ENCODE measurements around the gene ANKRD55.
"Not testable (repeated sequence)": the region's sequence is repeated elsewhere in the genome, so short reads cannot be mapped to it uniquely, and the experiment has no call there.

Gene ANKRD55

GRCh38 chr5:56233230-56233629 lies at the start of gene ANKRD55:
Gene ANKRD55, minus strand, starts transcription at chr5:56233330. Its CDS starts 417 bp downstream, at chr5:56232913.
- peak; percentile 80 for DNase-seq

GRCh38 chr5:56282216-56282615 lies 49.1 kb upstream of the ANKRD55 start:
- no peak for DNase-seq

GRCh38 chr5:56281489-56282165 lies 48.5 kb upstream of the ANKRD55 start:
- no peak for DNase-seq

- DNase-seq: no peak
These were observed 46.8 kb upstream of the ANKRD55 start for GRCh38 chr5:56279979-56280378.

GRCh38 chr5:56279291-56279690 lies 46.2 kb upstream of the ANKRD55 start:
- no peak for DNase-seq

- no peak for DNase-seq
These were observed 45.2 kb upstream of the ANKRD55 start for GRCh38 chr5:56278335-56278753.

- no peak for DNase-seq
These were observed 44.4 kb upstream of the ANKRD55 start for GRCh38 chr5:56277573-56277972.

- DNase-seq: no peak
These were observed 40.3 kb upstream of the ANKRD55 start for GRCh38 chr5:56273376-56273955.

- DNase-seq: no peak
These were observed 39.6 kb upstream of the ANKRD55 start for GRCh38 chr5:56272765-56273164.

- DNase-seq: peak; percentile 58
These were observed 37.6 kb upstream of the ANKRD55 start for GRCh38 chr5:56270568-56271392.

GRCh38 chr5:56270058-56270457 lies 36.9 kb upstream of the ANKRD55 start:
- DNase-seq: no peak

- DNase-seq: peak; percentile 1
These were observed 36.2 kb upstream of the ANKRD55 start for GRCh38 chr5:56269216-56269927.

- DNase-seq: not testable (repeated sequence)
These were observed 35.6 kb upstream of the ANKRD55 start for GRCh38 chr5:56268707-56269106.

- no peak for DNase-seq
These were observed 34.7 kb upstream of the ANKRD55 start for GRCh38 chr5:56267856-56268255.

GRCh38 chr5:56264417-56265025 lies 31.4 kb upstream of the ANKRD55 start:
- DNase-seq: peak; percentile 24

- peak; percentile 7 for DNase-seq
These were observed 29.1 kb upstream of the ANKRD55 start for GRCh38 chr5:56262279-56262678.

GRCh38 chr5:56259002-56259511 lies 25.9 kb upstream of the ANKRD55 start:
- no peak for DNase-seq

GRCh38 chr5:56257763-56258529 lies 24.8 kb upstream of the ANKRD55 start:
- not testable (repeated sequence) for DNase-seq

GRCh38 chr5:56257010-56257409 lies 23.9 kb upstream of the ANKRD55 start:
- no peak for DNase-seq

GRCh38 chr5:56255502-56255901 lies 22.4 kb upstream of the ANKRD55 start:
- no peak for DNase-seq

- DNase-seq: no peak
These were observed 20.8 kb upstream of the ANKRD55 start for GRCh38 chr5:56253924-56254323.

- DNase-seq: no peak
These were observed 20.0 kb upstream of the ANKRD55 start for GRCh38 chr5:56253126-56253525.

Measured in NCI-H1092 treated with DMSO at 0.1 percent for 48 hours (cell line).